HG03460 (cell line): ENCODE data around the gene KDSR.

Experiments used
- ATAC-seq: cut with Tn5 transposase; IDR thresholded peaks from one replicate; pipeline ENCODE4 v1.9.1; 2021; ENCODE audit not compliant: unreplicated experiment

The KDSR gene

GRCh38 chr18:63322206-63322605 lies 44.8 kb downstream of the KDSR start:
- no peak for ATAC-seq

GRCh38 chr18:63321291-63321690 lies 45.7 kb downstream of the KDSR start:
- no peak for ATAC-seq

GRCh38 chr18:63320975-63321265 lies 46.1 kb downstream of the KDSR start:
- peak; percentile 13 for ATAC-seq

- ATAC-seq = peak; percentile 54
These were observed 46.7 kb downstream of the KDSR start for GRCh38 chr18:63320123-63320974.

GRCh38 chr18:63319383-63320122 lies 47.5 kb downstream of the KDSR start, which contains the start of gene BCL2:
Gene BCL2, minus strand, starts transcription at chr18:63319769.
- no peak for ATAC-seq

GRCh38 chr18:63318889-63319382 lies 48.1 kb downstream of the KDSR start:
- no peak for ATAC-seq

- peak; percentile 44 for ATAC-seq
These were observed 48.8 kb downstream of the KDSR start for GRCh38 chr18:63317982-63318888.

- ATAC-seq = no peak
These were observed 49.5 kb downstream of the KDSR start for GRCh38 chr18:63317556-63317946.

- no peak for ATAC-seq
These were observed 50.1 kb downstream of the KDSR start for GRCh38 chr18:63316612-63317555.

- ATAC-seq = no peak
These were observed 51.1 kb downstream of the KDSR start for GRCh38 chr18:63315876-63316275.

GRCh38 chr18:63315131-63315662 lies 51.8 kb downstream of the KDSR start:
- ATAC-seq = no peak

- ATAC-seq = no peak
These were observed 52.8 kb downstream of the KDSR start for GRCh38 chr18:63314062-63314790.

- no peak for ATAC-seq
These were observed 53.5 kb downstream of the KDSR start for GRCh38 chr18:63313396-63313917.

GRCh38 chr18:63312737-63313395 lies 54.1 kb downstream of the KDSR start:
- peak; percentile 33 for ATAC-seq

GRCh38 chr18:63312019-63312409 lies 55.0 kb downstream of the KDSR start:
- no peak for ATAC-seq

- peak; percentile 69 for ATAC-seq
These were observed 55.6 kb downstream of the KDSR start for GRCh38 chr18:63311118-63312018.

GRCh38 chr18:63309422-63309821 lies 57.6 kb downstream of the KDSR start:
- no peak for ATAC-seq
